GM12878 (cell line): ENCODE data around the gene INPP1. TPM values are rescaled to one million over a fixed set of nuclear protein-coding genes. Genes with fewer than 3 reads are reported as not detected.

Source experiments
- ATAC-seq: fragments of 200-7000 bp; cut with Tn5 transposase; 3 replicates; pipeline ENCODE4 v1.9.1; 2020; ENCODE audit warnings: mild to moderate bottlenecking, moderate library complexity
- BruUV-seq: library from RNA; stranded (reverse); fragments of 400-500 nt; replicated peaks from 2 replicates; lab custom pipeline; 2021; lab: Mats Ljungman, UMichigan
- CTCF ChIA-PET: fragments of 300-600 bp; sonication (Branson Sonifier 250); formaldehyde crosslinking; extraction: SDS; loops from one replicate; lab custom pipeline; 2021; ENCODE audit warnings: inconsistent platforms; lab: Yijun Ruan, JAX
- POLR2A ChIA-PET: fragments of 350-600 bp; formaldehyde crosslinking; extraction: SDS; loops from one replicate; lab custom pipeline; 2021; ENCODE audit warnings: inconsistent platforms; lab: Charles Lee
- RAD21 ChIA-PET: fragments of 300-600 bp; sonication (Branson Sonifier 250); formaldehyde crosslinking; loops from one replicate; lab custom pipeline; 2023; ENCODE audit warnings: antibody characterized with exemption; ENCODE audit not compliant: unreplicated experiment; lab: Charles Lee
- SMC1A ChIA-PET: fragments of 300-600 bp; sonication (Branson Sonifier 250); formaldehyde crosslinking; loops from one replicate; lab custom pipeline; 2023; ENCODE audit not compliant: unreplicated experiment, uncharacterized antibody; lab: Charles Lee
- DNase-seq: peaks from one replicate; pipeline ENCODE4 v3.0.0-alpha.2; 2011; ENCODE audit warnings: low read depth, low spot score
- FAIRE-seq: peaks from 3 replicates; lab custom pipeline; 2011; peaks lifted over from hg19 to GRCh38; lab: Jason Lieb, UNC
- H2AFZ ChIP-seq: 2 replicates; pipeline ENCODE4 v1.6.0; 2011; ENCODE audit warnings: low read depth, low read length, control low read depth; ENCODE audit not compliant: control insufficient read depth
- H3K27ac ChIP-seq: 2 replicates; pipeline ENCODE4 v1.5.1; 2011; ENCODE audit warnings: control low read depth; ENCODE audit not compliant: control insufficient read depth, insufficient read depth
- H3K27me3 ChIP-seq, 2 experiments: replicated peaks in 1 of 2; 2 replicates each; pipeline versions ENCODE4 v1.6.0 to v1.6.1; 2011; ENCODE audit warnings: low read length in 1 of 2; ENCODE audit not compliant: control insufficient read depth in 2 of 2, insufficient read depth in 2 of 2
- H3K36me3 ChIP-seq, 2 experiments: 2 replicates each; pipeline ENCODE4 v1.5.1; 2011; ENCODE audit warnings: low read length in 1 of 2; ENCODE audit not compliant: control insufficient read depth in 2 of 2, insufficient read depth in 2 of 2
- H3K4me1 ChIP-seq: 2 replicates; pipeline ENCODE4 v1.6.1; 2011; ENCODE audit warnings: mild to moderate bottlenecking, low read length, moderate library complexity, mixed read lengths; ENCODE audit not compliant: control insufficient read depth, insufficient read depth
- H3K4me2 ChIP-seq: 2 replicates; pipeline ENCODE4 v1.6.0; 2011; ENCODE audit warnings: control low read depth; ENCODE audit not compliant: control insufficient read depth, insufficient read depth
- H3K4me3 ChIP-seq: fragments of 200-600 bp; sonication (generic); 2 replicates; pipeline ENCODE4 v1.5.1; 2016
- H3K79me2 ChIP-seq: 2 replicates; pipeline ENCODE4 v1.6.0; 2011; ENCODE audit warnings: low read length; ENCODE audit not compliant: control insufficient read depth, insufficient read depth
- H3K9ac ChIP-seq: 2 replicates; pipeline ENCODE4 v1.8.0; 2011; ENCODE audit warnings: low read length, control low read depth, mixed read lengths; ENCODE audit not compliant: control insufficient read depth, insufficient read depth
- H3K9me3 ChIP-seq: replicated peaks from 3 replicates; pipeline ENCODE4 v1.5.1; 2011; ENCODE audit warnings: mild to moderate bottlenecking, low read length; ENCODE audit not compliant: control insufficient read depth, insufficient read depth
- H4K20me1 ChIP-seq: 2 replicates; pipeline ENCODE4 v1.6.0; 2011; ENCODE audit not compliant: control insufficient read depth, insufficient read depth
- ETV6 ChIP-seq, 2 experiments: fragments of 450-650 bp in 1 of 2; IDR thresholded peaks in 1 of 2; conservative IDR thresholded peaks in 1 of 2; 2 replicates each; pipeline ENCODE4 v1.6.1; 2014; ENCODE audit warnings: antibody characterized with exemption in 1 of 2, borderline replicate concordance in 1 of 2, low read depth in 1 of 2, mild to moderate bottlenecking in 1 of 2, moderate library complexity in 1 of 2
- MXI1 ChIP-seq: fragments of 150-350 bp; IDR thresholded peaks from 2 replicates; pipeline ENCODE4 v1.6.1; 2011; ENCODE audit warnings: low read depth, mild to moderate bottlenecking, inconsistent platforms, low read length, improper control_type of control experiment
- MYB ChIP-seq: fragments of 150-350 bp; IDR thresholded peaks from 2 replicates; pipeline ENCODE4 v1.6.1; 2014; ENCODE audit warnings: mild to moderate bottlenecking, low read depth, low read length, borderline replicate concordance
- NFYA ChIP-seq: IDR thresholded peaks from 2 replicates; pipeline ENCODE4 v1.6.1; 2011; ENCODE audit warnings: low read depth, mild to moderate bottlenecking, low read length, improper control_type of control experiment, borderline replicate concordance
- NR2C1 ChIP-seq: fragments of 450-650 bp; IDR thresholded peaks from 2 replicates; pipeline ENCODE4 v1.6.1; 2017; ENCODE audit warnings: antibody characterized with exemption, mild to moderate bottlenecking, moderate library complexity
- SIX5 ChIP-seq: IDR thresholded peaks from 2 replicates; pipeline ENCODE4 v1.6.1; 2011; ENCODE audit warnings: mild to moderate bottlenecking, low read depth, low read length, moderate library complexity; ENCODE audit not compliant: severe bottlenecking
- STAT1 ChIP-seq: fragments of 450-650 bp; conservative IDR thresholded peaks from 2 replicates; pipeline ENCODE4 v1.6.1; 2014; ENCODE audit warnings: antibody characterized with exemption, mild to moderate bottlenecking
- SUZ12 ChIP-seq: fragments of 200-600 bp; sonication (generic); IDR thresholded peaks from one replicate; pipeline ENCODE4 v1.6.1; 2018; ENCODE audit warnings: antibody characterized with exemption, mild to moderate bottlenecking; ENCODE audit not compliant: unreplicated experiment
- TAF1 ChIP-seq: IDR thresholded peaks from 2 replicates; pipeline ENCODE4 v1.6.1; 2011; ENCODE audit warnings: mild to moderate bottlenecking, low read depth, low read length, borderline replicate concordance
- TARDBP ChIP-seq: IDR thresholded peaks from 2 replicates; pipeline ENCODE4 v1.6.1; 2016; ENCODE audit warnings: borderline replicate concordance
- TCF7 ChIP-seq: IDR thresholded peaks from 2 replicates; pipeline ENCODE4 v1.6.1; 2014; ENCODE audit warnings: antibody characterized with exemption, borderline replicate concordance
- ZNF274 ChIP-seq: IDR thresholded peaks from one replicate; pipeline ENCODE4 v1.8.0; 2011; ENCODE audit not compliant: insufficient read length, insufficient read depth
- WGBS: methylation state at CpG from one replicate; pipeline ENCODE4 v1.1.6; 2016; ENCODE audit warnings: low lambda C conversion rate; ENCODE audit not compliant: insufficient replicate concordance, insufficient coverage; ENCODE audit errors: missing lambda C conversion rate; 5-methylcytosine and 5-hydroxymethylcytosine counted together
- in situ Hi-C: fragments of 300-500 bp; cut with MboI; formaldehyde crosslinking; loops from 9 replicates; pipeline ENCODE4 v1.14.3; 2018; ENCODE audit warnings: mixed read lengths
- intact Hi-C: fragments of 100-400 bp; cut with micrococcal nuclease; formaldehyde crosslinking; loops from one replicate; pipeline ENCODE4 v1.14.2; 2022; ENCODE audit not compliant: unreplicated experiment
- polyA plus RNA-seq, 11 experiments: library from polyadenylated mRNA; depleted of rRNA in 4 of 11; unstranded in 6 of 11; stranded (reverse) in 5 of 11; fragments of >200 nt; fragmentation: Nextera tagmentation in 4 of 11; fragmentation: Illumina TruSeq in 1 of 11; extraction: Ambion mirVana in 4 of 11; extraction: Trizol in 1 of 11; gene quantifications; 1 replicate in 1 of 11; 2 replicates in 10 of 11; pipeline versions ENCODE4 v1.2.1 to v1.2.3, GENCODE V29; 2011 to 2016; ENCODE audit warnings: inconsistent platforms in 2 of 11, missing spikeins in 2 of 11, low read depth in 1 of 11
- total RNA-seq, 4 experiments: library from RNA; depleted of rRNA in 3 of 4; stranded (reverse); fragments of >200 nt in 3 of 4; fragmentation: Illumina TruSeq in 1 of 4; extraction: Trizol in 1 of 4; gene quantifications; 2 replicates each; pipeline versions ENCODE4 v1.2.1 to v1.2.3, GENCODE V29; 2013 to 2021
- TF ChIP-seq, protein P1 (sequence below): IDR thresholded peaks from 2 replicates; pipeline ENCODE4 v1.6.1; 2011; ENCODE audit warnings: borderline replicate concordance, low read depth, mild to moderate bottlenecking, moderate library complexity, mixed read lengths, low read length; ENCODE audit not compliant: insufficient read depth; ENCODE audit errors: extremely low read length
- TF ChIP-seq, protein P2 (sequence below): IDR thresholded peaks from 2 replicates; pipeline ENCODE4 v1.6.1; 2012; ENCODE audit warnings: low read depth, low read length, improper control_type of control experiment
- TF ChIP-seq, protein P3 (sequence below): IDR thresholded peaks from 2 replicates; pipeline ENCODE4 v1.6.1; 2012; ENCODE audit warnings: low read depth, low read length, improper control_type of control experiment

INPP1 gene
- total and polyA plus RNA-seq, 10 of the 15 experiments (the other 5 are each of a cell fraction or from before 2014, with no cell fraction given) = 3.3 to 17.9 (median 11.1) TPM

DNA sequence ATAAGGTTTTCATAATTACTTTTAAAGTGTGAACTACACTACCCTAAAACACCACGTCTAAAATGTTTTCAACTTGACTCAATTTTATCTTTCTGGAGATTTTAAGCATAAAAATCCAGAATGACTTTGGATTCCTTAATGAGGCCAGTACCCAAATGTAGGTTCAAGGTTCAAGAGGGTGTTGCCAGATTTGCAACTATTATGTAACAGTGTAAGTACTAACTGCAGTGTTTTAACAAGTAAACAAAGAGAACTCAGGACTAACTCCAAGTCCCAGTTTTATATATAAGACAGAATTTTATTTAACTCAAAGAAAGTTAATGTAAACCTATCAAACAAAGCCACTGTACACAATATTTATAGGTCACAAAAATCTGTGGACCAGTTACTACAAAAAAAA is 29.5 kb upstream of the INPP1 start:
- ChIA-PET POLR2A (interaction anchor here (0.7 to 0.9 kb wide), 2 partner anchors 477 to 868 kb away, joined by 3 to 5 read pairs; no protein-coding TSS in a partner anchor), CTCF (interaction anchor here (0.6 to 2.6 kb wide), 4 partner anchors 18 to 516 kb away, joined by 3 to 13 read pairs (median 4); no protein-coding TSS in a partner anchor), SMC1A (no interaction called here), RAD21 (no interaction called here)
- Histone ChIP-seq H3K4me2 (no peak overlapping the region), H4K20me1 (no peaks in the 10 kb centered on the region), H3K9ac (no peak overlapping the region), H3K27ac (no peak overlapping the region), H3K36me3 (peaks cover 0 to 1% of the 10 kb centered on the region in 2 experiments; a peak in 3 of 4 replicates), H2AFZ (no peak overlapping the region), H3K9me3 (no peaks in the 10 kb centered on the region), H3K4me3 (no peak overlapping the region), H3K27me3 (no peaks in the 10 kb centered on the region), H3K79me2 (peaks cover 20% of the 10 kb centered on the region), H3K4me1 (peaks cover 2% of the 10 kb centered on the region; the same call in 1 of the 2 replicates)
- in situ Hi-C loops = no loop called here
- ATAC-seq = no peak
- intact Hi-C loops = loop anchor here (1.0 kb wide), 1 partner anchor 225 kb away; no protein-coding TSS in a partner anchor
- no peak for FAIRE-seq
- 4% methylated on average over 1 of the region's 1 CpG for WGBS
- no TSS peak for BruUV-seq
- TF ChIP-seq MYB (no peak), MXI1 (no peak), NR2C1 (no peak), STAT1 (no peak), TAF1 (no peak), ZNF274 (no peak), SUZ12 (no peak), NFYA (no peak), TARDBP (no peak), SIX5 (no peak), ETV6 (conservative IDR thresholded peaks at IDR 0.05 in 1 of 2, IDR thresholded peaks at IDR 0.05 in 1 of 2; ENCODE audit: borderline replicate concordance in 1 of 2, low read depth in 1 of 2) (no peak), TCF7 (no peak)
- TF ChIP-seq, protein P1, sequence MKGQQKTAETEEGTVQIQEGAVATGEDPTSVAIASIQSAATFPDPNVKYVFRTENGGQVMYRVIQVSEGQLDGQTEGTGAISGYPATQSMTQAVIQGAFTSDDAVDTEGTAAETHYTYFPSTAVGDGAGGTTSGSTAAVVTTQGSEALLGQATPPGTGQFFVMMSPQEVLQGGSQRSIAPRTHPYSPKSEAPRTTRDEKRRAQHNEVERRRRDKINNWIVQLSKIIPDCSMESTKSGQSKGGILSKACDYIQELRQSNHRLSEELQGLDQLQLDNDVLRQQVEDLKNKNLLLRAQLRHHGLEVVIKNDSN = no peak
- TF ChIP-seq, protein P2, sequence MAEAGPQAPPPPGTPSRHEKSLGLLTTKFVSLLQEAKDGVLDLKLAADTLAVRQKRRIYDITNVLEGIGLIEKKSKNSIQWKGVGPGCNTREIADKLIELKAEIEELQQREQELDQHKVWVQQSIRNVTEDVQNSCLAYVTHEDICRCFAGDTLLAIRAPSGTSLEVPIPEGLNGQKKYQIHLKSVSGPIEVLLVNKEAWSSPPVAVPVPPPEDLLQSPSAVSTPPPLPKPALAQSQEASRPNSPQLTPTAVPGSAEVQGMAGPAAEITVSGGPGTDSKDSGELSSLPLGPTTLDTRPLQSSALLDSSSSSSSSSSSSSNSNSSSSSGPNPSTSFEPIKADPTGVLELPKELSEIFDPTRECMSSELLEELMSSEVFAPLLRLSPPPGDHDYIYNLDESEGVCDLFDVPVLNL = no peak
- TF ChIP-seq, protein P3, sequence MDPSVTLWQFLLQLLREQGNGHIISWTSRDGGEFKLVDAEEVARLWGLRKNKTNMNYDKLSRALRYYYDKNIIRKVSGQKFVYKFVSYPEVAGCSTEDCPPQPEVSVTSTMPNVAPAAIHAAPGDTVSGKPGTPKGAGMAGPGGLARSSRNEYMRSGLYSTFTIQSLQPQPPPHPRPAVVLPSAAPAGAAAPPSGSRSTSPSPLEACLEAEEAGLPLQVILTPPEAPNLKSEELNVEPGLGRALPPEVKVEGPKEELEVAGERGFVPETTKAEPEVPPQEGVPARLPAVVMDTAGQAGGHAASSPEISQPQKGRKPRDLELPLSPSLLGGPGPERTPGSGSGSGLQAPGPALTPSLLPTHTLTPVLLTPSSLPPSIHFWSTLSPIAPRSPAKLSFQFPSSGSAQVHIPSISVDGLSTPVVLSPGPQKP = no peak
- DNase-seq = no peak
